Measurements from ENCODE around the gene PCOLCE2. TPM values are rescaled to one million over a fixed set of nuclear protein-coding genes. Genes with fewer than 3 reads are reported as not detected.

Gene PCOLCE2
- total and polyA plus RNA-seq, 2 of the 8 experiments (the other 6 are each of a cell fraction or from before 2014, with no cell fraction given): 11.1 to 12.6 TPM

DNA sequence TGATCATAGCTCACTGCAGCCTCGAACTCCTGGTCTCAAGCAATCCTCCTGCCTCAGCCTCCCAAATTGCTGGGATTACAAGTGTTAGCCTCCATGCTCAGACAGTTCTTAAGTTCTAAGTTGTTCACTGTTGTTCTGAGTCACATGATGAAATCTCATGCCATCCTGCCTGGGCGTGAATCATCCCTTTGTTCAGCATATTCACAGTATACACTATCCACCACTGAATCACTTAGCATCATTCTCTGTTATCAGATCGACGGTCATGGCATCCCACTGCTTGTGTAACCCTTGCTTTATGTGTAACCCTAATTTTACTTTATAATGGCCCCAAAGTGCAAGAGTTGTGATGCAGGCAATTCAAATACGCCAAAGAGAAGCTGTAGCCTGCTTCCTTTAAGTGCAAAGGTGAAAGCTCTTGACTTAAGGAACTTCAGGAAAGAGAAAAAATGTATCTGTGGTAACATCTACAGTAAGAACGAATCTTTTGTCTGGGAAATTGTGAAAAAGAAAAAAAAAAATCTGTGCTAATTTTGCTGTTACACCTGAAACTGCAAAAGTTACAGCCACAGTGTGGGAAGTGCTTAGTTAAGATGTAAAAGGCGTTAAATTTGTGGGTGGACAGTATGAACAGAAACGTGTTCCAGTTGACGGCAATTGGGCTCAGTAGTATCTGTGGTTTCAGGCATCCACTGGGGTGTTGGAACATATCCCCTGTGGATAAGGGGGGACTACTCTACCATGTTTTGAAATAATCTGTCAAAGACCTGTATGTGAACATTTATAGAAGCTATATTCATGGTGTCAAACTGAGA lies 80.6 kb downstream of the PCOLCE2 start:
- H3K23me2 ChIP-seq (ENCODE audit: low read depth, low read length): no peaks in the 10 kb centered on the region; the same call in 1 of the 2 replicates
- no peaks in the 10 kb centered on the region for H3K79me1 ChIP-seq (ENCODE audit: low read depth, low read length)
- no peak overlapping the region for H2BK12ac ChIP-seq (ENCODE audit: low read depth, low read length)
- H3K23ac ChIP-seq (ENCODE audit: insufficient read length): no peak overlapping the region
- POLR2A ChIA-PET (ENCODE audit: partially characterized antibody): interaction anchor here (1.2 to 1.7 kb wide), 3 partner anchors 8 to 98 kb away, joined by 3 to 4 read pairs (median 3); no protein-coding TSS in a partner anchor
- H3K18ac ChIP-seq (ENCODE audit: extremely low read depth, low read length): no peak overlapping the region
- no peak overlapping the region for H3K4me2 ChIP-seq (ENCODE audit: insufficient read depth in 1 of 2, low read depth in 2 of 2, low read length in 2 of 2)
- H2BK20ac ChIP-seq (ENCODE audit: low read length): no peak overlapping the region
- H2BK15ac ChIP-seq (ENCODE audit: low read length): no peak overlapping the region
- no peak overlapping the region for H4K5ac ChIP-seq (ENCODE audit: insufficient read length, low read depth, low read length)
- H3K27me3 ChIP-seq (replicated peaks in 1 of 4; ENCODE audit: control insufficient read depth in 3 of 4, extremely low read depth in 1 of 4, insufficient read depth in 3 of 4, low read length in 3 of 4): no peaks in the 10 kb centered on the region
- H3K79me2 ChIP-seq (ENCODE audit: control insufficient read depth in 1 of 2, insufficient read depth in 2 of 2, low read length in 2 of 2): no peaks in the 10 kb centered on the region
- H4K91ac ChIP-seq (replicated peaks; ENCODE audit: insufficient read length, low read length): no peak overlapping the region
- no peak for FAIRE-seq
- H3K4ac ChIP-seq (replicated peaks; ENCODE audit: insufficient read length, low read depth, low read length): no peak overlapping the region
- H3K4me3 ChIP-seq (ENCODE audit: extremely low read depth in 1 of 4, insufficient read depth in 2 of 4, low read depth in 3 of 4, low read length in 4 of 4): no peak overlapping the region
- H3K4me1 ChIP-seq (replicated peaks in 1 of 4; ENCODE audit: control insufficient read depth in 3 of 4, insufficient read depth in 4 of 4, low read length in 3 of 4): no peaks in the 10 kb centered on the region
- H3K56ac ChIP-seq (replicated peaks; ENCODE audit: insufficient read length, low read depth, low read length): no peak overlapping the region
- no peak overlapping the region for H2BK120ac ChIP-seq (replicated peaks; ENCODE audit: low read depth, low read length)
- no peaks in the 10 kb centered on the region for H4K20me1 ChIP-seq (replicated peaks in 1 of 2; ENCODE audit: control insufficient read depth in 1 of 2, insufficient read depth in 2 of 2, low read length in 2 of 2)
- no peak for DNase-seq (ENCODE audit: low read depth in 1 of 2, low spot score in 2 of 2)
- H3K36me3 ChIP-seq (ENCODE audit: control insufficient read depth in 2 of 4, insufficient read depth in 4 of 4, low read length in 3 of 4): peaks cover 0 to 5% (median 2%) of the 10 kb centered on the region in 4 experiments; a peak in 2 of 8 replicates
- H2BK5ac ChIP-seq (ENCODE audit: low read depth, low read length): no peak overlapping the region
- WGBS, 2 experiments (ENCODE audit: extremely low coverage in 1 of 2, insufficient coverage in 1 of 2, insufficient read length in 1 of 2, insufficient replicate concordance in 2 of 2, low coverage in 1 of 2, low lambda C conversion rate in 2 of 2, missing lambda C conversion rate in 1 of 2): 93% methylated on average over 9 of the region's 9 CpGs; no CpG with 5 or more reads in 1 of the 2 experiments
- no peak overlapping the region for H3K27ac ChIP-seq (ENCODE audit: low read depth, low read length)
- H2AK5ac ChIP-seq (ENCODE audit: low read depth, low read length): no peak overlapping the region
- no peak overlapping the region for H3K14ac ChIP-seq (ENCODE audit: insufficient read length)
- no peak overlapping the region for H2AFZ ChIP-seq (ENCODE audit: low read length)
- H3K9ac ChIP-seq (replicated peaks in 1 of 4; ENCODE audit: extremely low read depth in 1 of 4, low read depth in 3 of 4, low read length in 3 of 4): no peak overlapping the region
- no peaks in the 10 kb centered on the region for H3K9me3 ChIP-seq (ENCODE audit: insufficient read depth in 2 of 2, low read depth in 1 of 2, low read length in 1 of 2)
- no peak overlapping the region for H4K8ac ChIP-seq (ENCODE audit: extremely low read depth, insufficient read depth, low read length)
- CTCF ChIA-PET (ENCODE audit: partially characterized antibody): interaction anchor here (1.0 to 2.9 kb wide), 4 partner anchors 8 to 26 kb away, joined by 3 to 21 read pairs (median 4); no protein-coding TSS in a partner anchor
- no peak for TF ChIP-seq HDAC2 (IDR thresholded peaks at IDR 0.05; ENCODE audit: borderline replicate concordance in 1 of 2, low read depth in 2 of 2, low read length in 2 of 2)
- TF ChIP-seq BACH1 (IDR thresholded peaks at IDR 0.05; ENCODE audit: low read length): no peak
- TF ChIP-seq TAF7 (optimal IDR thresholded peaks at IDR 0.05; ENCODE audit: borderline replicate concordance, low read depth, low read length): no peak
- TF ChIP-seq, protein P1, sequence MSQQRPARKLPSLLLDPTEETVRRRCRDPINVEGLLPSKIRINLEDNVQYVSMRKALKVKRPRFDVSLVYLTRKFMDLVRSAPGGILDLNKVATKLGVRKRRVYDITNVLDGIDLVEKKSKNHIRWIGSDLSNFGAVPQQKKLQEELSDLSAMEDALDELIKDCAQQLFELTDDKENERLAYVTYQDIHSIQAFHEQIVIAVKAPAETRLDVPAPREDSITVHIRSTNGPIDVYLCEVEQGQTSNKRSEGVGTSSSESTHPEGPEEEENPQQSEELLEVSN (IDR thresholded peaks at IDR 0.05): no peak
- TF ChIP-seq CBX8 (IDR thresholded peaks at IDR 0.05; ENCODE audit: borderline replicate concordance, low read depth, low read length): no peak
- no peak for TF ChIP-seq RAD21 (IDR thresholded peaks at IDR 0.05 in 1 of 2, conservative IDR thresholded peaks at IDR 0.05 in 1 of 2; ENCODE audit: low read depth in 2 of 2, low read length in 2 of 2)
- no peak for TF ChIP-seq EP300 (IDR thresholded peaks at IDR 0.05; ENCODE audit: borderline replicate concordance in 1 of 2, low read depth in 2 of 2, low read length in 2 of 2)
- TF ChIP-seq JUN (IDR thresholded peaks at IDR 0.05; ENCODE audit: low read depth, low read length): no peak

All from H1 (cell line).